ENCODE data around the gene DOK5. TPM values are rescaled to one million over a fixed set of nuclear protein-coding genes. Genes with fewer than 3 reads are reported as not detected.

Gene DOK5
- total and polyA plus RNA-seq, 2 of the 4 experiments (the other 2 are of a cell fraction): 2.8 to 3.9 TPM

GRCh38 chr20:54477191-54477955 is 2.0 kb downstream of the DOK5 start:
- Histone ChIP-seq H3K9me1 (ENCODE audit: insufficient read depth, low read length) (no peaks in the 10 kb centered on the region), H2AK5ac (ENCODE audit: low read depth, low read length) (no peak overlapping the region), H3K4me2 (ENCODE audit: low read depth, low read length) (no peak overlapping the region; the same call in 1 of the 2 replicates), H3K4me1 (ENCODE audit: control insufficient read depth, insufficient read depth, low read length) (no peaks in the 10 kb centered on the region), H4K8ac (ENCODE audit: low read depth in 2 of 2, low read length in 2 of 2) (no peak overlapping the region), H4K91ac (ENCODE audit: insufficient read depth, low read depth, low read length) (no peak overlapping the region), H2AFZ (replicated peaks; ENCODE audit: low read length, poor library complexity) (no peak overlapping the region), H3K27me3 (ENCODE audit: control insufficient read depth, insufficient read depth, low read length) (peaks cover 10% of the 10 kb centered on the region), H2BK20ac (ENCODE audit: low read depth, low read length) (no peak overlapping the region), H3K56ac (ENCODE audit: extremely low read depth, insufficient read depth, low read length) (no peak overlapping the region), H4K20me1 (ENCODE audit: insufficient read depth, low read length) (no peaks in the 10 kb centered on the region), H3K9ac (ENCODE audit: low read depth, low read length) (no peak overlapping the region), H3K14ac (replicated peaks; ENCODE audit: low read depth, low read length) (no peak overlapping the region), H3K79me1 (ENCODE audit: low read depth in 1 of 2, low read length in 2 of 2) (no peaks in the 10 kb centered on the region), H3K4me3 (ENCODE audit: insufficient read depth, low read depth, low read length) (no peak overlapping the region), H2BK5ac (ENCODE audit: low read depth, low read length, poor library complexity, severe bottlenecking) (no peak overlapping the region), H3K4ac (ENCODE audit: low read depth, low read length) (no peak overlapping the region), H4K5ac (ENCODE audit: low read depth, low read length) (no peak overlapping the region), H2AK9ac (replicated peaks; ENCODE audit: low read depth, low read length, poor library complexity) (no peak overlapping the region), H2BK120ac (ENCODE audit: low read depth, low read length) (no peak overlapping the region), H3K9me3 (ENCODE audit: control insufficient read depth, insufficient read depth, low read length) (no peaks in the 10 kb centered on the region), H3K27ac (ENCODE audit: insufficient read depth, low read length) (no peak overlapping the region), H3K36me3 (ENCODE audit: control insufficient read depth, insufficient read depth, low read length) (no peaks in the 10 kb centered on the region), H3K23ac (ENCODE audit: low read depth, low read length) (no peak overlapping the region), H2BK15ac (ENCODE audit: low read depth, low read length) (no peak overlapping the region), H3K18ac (ENCODE audit: low read depth, low read length) (no peak overlapping the region)
- dilution Hi-C loops (cut with HindIII; ENCODE audit: low sequenced_read_pairs, unreplicated experiment) (no loop called here), intact Hi-C loops (cut with micrococcal nuclease) (loop anchor here (5.0 to 10.0 kb wide), 2 partner anchors 167 to 255 kb away; no protein-coding TSS in a partner anchor), in situ Hi-C loops (cut with MboI; ENCODE audit: low sequenced_read_pairs) (no loop called here)
- TF ChIP-seq RFX5 (IDR thresholded peaks at IDR 0.05; ENCODE audit: low read depth, low read length) (no peak), CTCF (conservative IDR thresholded peaks at IDR 0.05; ENCODE audit: low read depth, low read length) (no peak), MAFK (IDR thresholded peaks at IDR 0.05; ENCODE audit: low read depth, low read length) (no peak), FOS (IDR thresholded peaks at IDR 0.05; ENCODE audit: low read depth, low read length) (no peak), BHLHE40 (IDR thresholded peaks at IDR 0.05; ENCODE audit: low read depth, low read length) (no peak), USF2 (IDR thresholded peaks at IDR 0.05; ENCODE audit: low read depth, low read length) (no peak), MAZ (IDR thresholded peaks at IDR 0.05; ENCODE audit: borderline replicate concordance, low read depth, low read length) (no peak), CHD1 (IDR thresholded peaks at IDR 0.05; ENCODE audit: low read depth, low read length) (no peak), ELK1 (IDR thresholded peaks at IDR 0.05; ENCODE audit: borderline replicate concordance, low read depth, low read length) (no peak), CEBPB (IDR thresholded peaks at IDR 0.05; ENCODE audit: low read depth, low read length) (no peak), MXI1 (IDR thresholded peaks at IDR 0.05; ENCODE audit: borderline replicate concordance, low read depth, low read length) (no peak), NFE2L2 (IDR thresholded peaks at IDR 0.05; ENCODE audit: low read depth, low read length) (no peak), RAD21 (IDR thresholded peaks at IDR 0.05; ENCODE audit: low read length) (no peak), RCOR1 (IDR thresholded peaks at IDR 0.05; ENCODE audit: insufficient replicate concordance, low read length) (no peak), SMC3 (IDR thresholded peaks at IDR 0.05; ENCODE audit: low read depth, low read length) (no peak), POLR2A (IDR thresholded peaks at IDR 0.05; ENCODE audit: low read depth, low read length) (no peak)
- WGBS, 2 experiments (ENCODE audit: extremely low coverage in 2 of 2, insufficient read length in 1 of 2): no CpG with 5 or more reads among the region's 3 CpGs
- POLR2A ChIA-PET (ENCODE audit: unreplicated experiment): no interaction called here
- ATAC-seq (ENCODE audit: low read depth): no peak
- BruUV-seq (replicated peaks): no TSS peak
- peak; percentile 18 for DNase-seq
- CTCF ChIA-PET: no interaction called here
